ENCODE data around the gene DXO.
A peak's percentile ranks its signal among the peaks of the same experiment; 100 is the strongest.
"Not testable (repeated sequence)": the region's sequence is repeated elsewhere in the genome, so short reads cannot be mapped to it uniquely, and the experiment has no call there.

DXO gene

DNA sequence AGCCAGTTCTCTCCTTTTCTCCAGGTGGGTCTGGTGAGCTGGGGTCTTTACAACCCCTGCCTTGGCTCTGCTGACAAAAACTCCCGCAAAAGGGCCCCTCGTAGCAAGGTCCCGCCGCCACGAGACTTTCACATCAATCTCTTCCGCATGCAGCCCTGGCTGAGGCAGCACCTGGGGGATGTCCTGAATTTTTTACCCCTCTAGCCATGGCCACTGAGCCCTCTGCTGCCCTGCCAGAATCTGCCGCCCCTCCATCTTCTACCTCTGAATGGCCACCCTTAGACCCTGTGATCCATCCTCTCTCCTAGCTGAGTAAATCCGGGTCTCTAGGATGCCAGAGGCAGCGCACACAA is 26.8 kb downstream of the DXO start:
- no peak for DNase-seq (ENCODE audit: low read depth)
- TF ChIP-seq, protein P1, sequence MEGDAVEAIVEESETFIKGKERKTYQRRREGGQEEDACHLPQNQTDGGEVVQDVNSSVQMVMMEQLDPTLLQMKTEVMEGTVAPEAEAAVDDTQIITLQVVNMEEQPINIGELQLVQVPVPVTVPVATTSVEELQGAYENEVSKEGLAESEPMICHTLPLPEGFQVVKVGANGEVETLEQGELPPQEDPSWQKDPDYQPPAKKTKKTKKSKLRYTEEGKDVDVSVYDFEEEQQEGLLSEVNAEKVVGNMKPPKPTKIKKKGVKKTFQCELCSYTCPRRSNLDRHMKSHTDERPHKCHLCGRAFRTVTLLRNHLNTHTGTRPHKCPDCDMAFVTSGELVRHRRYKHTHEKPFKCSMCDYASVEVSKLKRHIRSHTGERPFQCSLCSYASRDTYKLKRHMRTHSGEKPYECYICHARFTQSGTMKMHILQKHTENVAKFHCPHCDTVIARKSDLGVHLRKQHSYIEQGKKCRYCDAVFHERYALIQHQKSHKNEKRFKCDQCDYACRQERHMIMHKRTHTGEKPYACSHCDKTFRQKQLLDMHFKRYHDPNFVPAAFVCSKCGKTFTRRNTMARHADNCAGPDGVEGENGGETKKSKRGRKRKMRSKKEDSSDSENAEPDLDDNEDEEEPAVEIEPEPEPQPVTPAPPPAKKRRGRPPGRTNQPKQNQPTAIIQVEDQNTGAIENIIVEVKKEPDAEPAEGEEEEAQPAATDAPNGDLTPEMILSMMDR (conservative IDR thresholded peaks at IDR 0.05; ENCODE audit: low read depth, low read length) = no peak
- no peak overlapping the region for H3K4me3 ChIP-seq (ENCODE audit: low read depth, low read length)

DNA sequence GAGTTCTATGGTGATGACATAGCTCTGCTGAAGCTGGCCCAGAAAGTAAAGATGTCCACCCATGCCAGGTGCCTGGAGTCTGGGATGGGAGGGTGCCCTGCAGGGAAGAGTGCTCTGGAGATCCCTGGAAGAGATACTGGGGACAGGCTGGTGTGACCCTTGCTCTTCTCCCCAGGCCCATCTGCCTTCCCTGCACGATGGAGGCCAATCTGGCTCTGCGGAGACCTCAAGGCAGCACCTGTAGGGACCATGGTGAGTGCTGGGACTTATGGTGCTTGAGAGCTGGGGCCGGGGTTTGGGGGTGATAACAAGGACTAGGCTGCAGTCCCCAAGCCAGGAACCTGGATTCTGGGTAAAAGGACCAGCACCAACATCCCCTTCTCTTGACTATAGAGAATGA is 28.2 kb downstream of the DXO start:
- H3K4me3 ChIP-seq (ENCODE audit: low read depth, low read length) = no peak overlapping the region
- DNase-seq (ENCODE audit: low read depth) = no peak
- TF ChIP-seq, protein P1 (conservative IDR thresholded peaks at IDR 0.05; ENCODE audit: low read depth, low read length) = no peak

DNA sequence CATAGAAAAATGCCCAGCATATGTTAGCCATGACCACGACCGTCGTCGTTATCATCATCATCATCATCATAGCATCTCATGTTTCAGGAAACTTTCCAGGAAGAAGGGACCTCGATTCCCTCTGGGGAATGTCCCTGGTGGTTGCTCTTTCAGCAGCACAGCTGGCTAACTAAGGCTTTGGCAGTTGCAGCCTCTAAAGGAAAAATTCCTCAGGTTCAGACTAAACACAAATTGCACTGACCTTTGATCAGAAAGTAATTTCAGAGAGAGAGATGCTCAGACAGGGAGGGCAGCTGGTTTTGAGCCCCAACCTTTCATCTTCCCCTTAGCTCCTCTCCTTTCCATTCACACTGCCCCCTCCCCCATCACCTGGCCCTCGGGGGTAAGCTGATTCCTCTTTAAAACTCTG is 31.7 kb downstream of the DXO start:
- TF ChIP-seq, protein P1 (conservative IDR thresholded peaks at IDR 0.05; ENCODE audit: low read depth, low read length) = peak; percentile 27
- no peak overlapping the region for H3K4me3 ChIP-seq (ENCODE audit: low read depth, low read length)
- DNase-seq (ENCODE audit: low read depth) = peak; percentile 52

DNA sequence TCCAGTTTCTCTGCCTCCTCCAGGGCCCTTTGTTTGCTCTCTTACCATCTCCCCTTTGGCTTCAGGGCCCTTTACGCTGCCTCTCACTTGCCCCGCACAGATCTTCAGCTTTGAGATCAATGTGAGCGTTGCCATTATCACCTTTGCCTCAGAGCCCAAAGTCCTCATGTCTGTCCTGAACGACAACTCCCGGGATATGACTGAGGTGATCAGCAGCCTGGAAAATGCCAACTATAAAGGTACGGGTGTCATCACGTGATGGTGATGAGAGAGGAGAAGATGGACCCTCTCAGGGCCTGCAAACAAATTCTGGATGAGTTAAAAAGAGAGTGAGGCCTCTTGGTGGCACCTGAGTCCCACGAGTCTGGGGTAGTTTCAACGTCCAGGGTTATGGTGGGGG is 36.1 kb downstream of the DXO start:
- H3K4me3 ChIP-seq (ENCODE audit: low read depth, low read length) = no peak overlapping the region
- no peak for DNase-seq (ENCODE audit: low read depth)
- TF ChIP-seq, protein P1 (conservative IDR thresholded peaks at IDR 0.05; ENCODE audit: low read depth, low read length) = no peak

DNA sequence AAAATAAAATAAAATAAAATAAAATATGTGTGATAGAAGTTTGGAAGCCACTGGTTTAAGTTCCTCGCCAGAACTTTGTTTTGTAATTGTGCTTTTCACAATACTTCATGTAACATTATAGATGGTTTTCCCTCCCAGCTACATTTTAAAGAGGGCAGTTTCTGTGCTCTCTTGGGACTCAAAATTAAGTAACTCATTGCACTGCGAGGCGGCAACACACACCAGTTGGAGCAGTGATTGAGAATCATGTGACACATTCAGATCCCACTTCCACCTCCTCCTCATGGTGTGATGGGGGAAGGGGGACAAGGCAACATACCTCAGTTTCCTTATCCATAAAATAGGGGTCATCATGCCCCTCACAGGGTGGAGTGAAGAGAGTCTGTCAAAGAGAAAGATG is 36.9 kb downstream of the DXO start:
- TF ChIP-seq, protein P1 (conservative IDR thresholded peaks at IDR 0.05; ENCODE audit: low read depth, low read length) = no peak
- no peak for DNase-seq (ENCODE audit: low read depth)
- no peak overlapping the region for H3K4me3 ChIP-seq (ENCODE audit: low read depth, low read length)

DNA sequence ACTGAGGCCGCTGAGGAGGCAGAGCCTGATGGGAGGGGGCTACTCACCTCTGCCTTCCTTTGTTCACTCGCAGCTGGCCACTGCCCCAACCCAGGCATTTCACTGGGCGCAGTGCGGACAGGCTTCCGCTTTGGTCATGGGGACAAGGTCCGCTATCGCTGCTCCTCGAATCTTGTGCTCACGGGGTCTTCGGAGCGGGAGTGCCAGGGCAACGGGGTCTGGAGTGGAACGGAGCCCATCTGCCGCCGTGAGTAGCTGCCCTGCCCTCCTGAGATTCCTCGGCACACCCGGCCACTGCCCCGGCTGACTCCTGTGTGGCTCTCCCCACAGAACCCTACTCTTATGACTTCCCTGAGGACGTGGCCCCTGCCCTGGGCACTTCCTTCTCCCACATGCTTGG is 38.4 kb downstream of the DXO start:
- TF ChIP-seq, protein P1 (conservative IDR thresholded peaks at IDR 0.05; ENCODE audit: low read depth, low read length) = no peak
- no peak overlapping the region for H3K4me3 ChIP-seq (ENCODE audit: low read depth, low read length)
- DNase-seq (ENCODE audit: low read depth) = no peak

DNA sequence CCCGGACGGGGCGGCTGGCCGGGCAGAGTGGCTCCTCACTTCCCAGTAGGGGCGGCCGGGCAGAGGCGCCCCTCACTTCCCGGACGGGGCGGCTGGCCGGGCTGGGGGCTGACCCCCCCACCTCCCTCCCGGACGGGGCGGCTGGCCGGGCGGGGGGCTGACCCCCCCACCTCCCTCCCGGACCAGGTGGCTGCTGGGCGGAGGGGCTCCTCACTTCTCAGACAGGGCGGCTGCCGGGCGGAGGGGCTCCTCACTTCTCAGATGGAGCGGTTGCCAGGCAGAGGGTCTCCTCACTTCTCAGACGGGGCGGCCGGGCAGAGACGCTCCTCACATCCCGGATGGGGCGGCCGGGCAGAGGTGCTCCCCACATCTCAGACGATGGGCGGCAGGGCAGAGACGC is 39.8 kb downstream of the DXO start:
- not testable (repeated sequence) for H3K4me3 ChIP-seq (ENCODE audit: low read depth, low read length); DNase-seq (ENCODE audit: low read depth)

DNA sequence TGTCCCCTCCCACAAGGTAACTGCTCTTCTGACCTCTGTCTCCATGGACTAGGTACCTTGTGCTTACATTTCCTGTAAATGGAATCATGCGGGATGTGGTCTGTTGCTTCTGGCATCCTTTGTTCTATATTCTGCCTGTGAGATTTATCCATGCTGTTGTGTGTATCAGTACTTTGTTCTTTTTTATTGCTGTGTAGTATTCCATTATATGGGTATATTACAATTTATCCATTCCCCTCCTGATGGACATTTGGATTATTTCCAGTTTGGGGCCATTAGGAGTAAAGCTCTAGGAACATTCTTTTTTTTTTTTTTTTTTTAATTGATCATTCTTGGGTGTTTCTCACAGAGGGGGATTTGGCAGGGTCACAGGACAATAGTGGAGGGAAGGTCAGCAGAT is 41.0 kb downstream of the DXO start:
- DNase-seq (ENCODE audit: low read depth) = no peak
- no peak overlapping the region for H3K4me3 ChIP-seq (ENCODE audit: low read depth, low read length)
- TF ChIP-seq, protein P1 (conservative IDR thresholded peaks at IDR 0.05; ENCODE audit: low read depth, low read length) = no peak
